GM13977 (cell line): ENCODE data around the gene MIF.

Experiments used
- DNase-seq: peaks from one replicate; pipeline ENCODE4 v3.0.0; 2012; ENCODE audit warnings: low spot score
- in situ Hi-C: fragments of 300-500 bp; cut with MboI; formaldehyde crosslinking; loops from one replicate; pipeline ENCODE4 v1.12.0; 2022; ENCODE audit warnings: low sequenced_read_pairs, low pct_unique_long_range_greater_than_20kb, mixed read lengths, inconsistent platforms; ENCODE audit not compliant: unreplicated experiment
- TF ChIP-seq, protein P1 (sequence below): IDR thresholded peaks from 2 replicates; pipeline ENCODE4 v1.5.1; 2012; ENCODE audit warnings: mild to moderate bottlenecking, control low read depth; ENCODE audit not compliant: insufficient read depth; ENCODE audit errors: extremely low read depth, missing control alignments

The MIF gene

DNA sequence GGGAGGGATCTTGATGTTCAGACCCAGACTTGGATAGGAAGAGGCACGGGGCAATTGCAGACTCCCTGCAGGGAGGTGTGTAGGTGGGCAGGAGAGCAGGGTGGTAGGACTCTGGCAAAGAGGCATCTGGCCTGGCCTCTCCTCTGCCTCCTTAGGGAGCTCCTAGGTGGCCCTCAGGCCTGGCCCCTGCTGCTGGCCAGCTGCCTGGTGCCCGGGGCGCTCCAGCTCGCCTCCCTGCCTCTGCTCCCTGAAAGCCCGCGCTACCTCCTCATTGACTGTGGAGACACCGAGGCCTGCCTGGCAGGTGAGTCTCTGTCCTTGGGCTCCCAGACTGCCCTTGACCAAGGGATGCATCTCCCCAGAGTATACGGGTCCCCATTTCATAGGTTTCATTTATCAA is 16.6 kb upstream of the MIF start:
- TF ChIP-seq, protein P1, sequence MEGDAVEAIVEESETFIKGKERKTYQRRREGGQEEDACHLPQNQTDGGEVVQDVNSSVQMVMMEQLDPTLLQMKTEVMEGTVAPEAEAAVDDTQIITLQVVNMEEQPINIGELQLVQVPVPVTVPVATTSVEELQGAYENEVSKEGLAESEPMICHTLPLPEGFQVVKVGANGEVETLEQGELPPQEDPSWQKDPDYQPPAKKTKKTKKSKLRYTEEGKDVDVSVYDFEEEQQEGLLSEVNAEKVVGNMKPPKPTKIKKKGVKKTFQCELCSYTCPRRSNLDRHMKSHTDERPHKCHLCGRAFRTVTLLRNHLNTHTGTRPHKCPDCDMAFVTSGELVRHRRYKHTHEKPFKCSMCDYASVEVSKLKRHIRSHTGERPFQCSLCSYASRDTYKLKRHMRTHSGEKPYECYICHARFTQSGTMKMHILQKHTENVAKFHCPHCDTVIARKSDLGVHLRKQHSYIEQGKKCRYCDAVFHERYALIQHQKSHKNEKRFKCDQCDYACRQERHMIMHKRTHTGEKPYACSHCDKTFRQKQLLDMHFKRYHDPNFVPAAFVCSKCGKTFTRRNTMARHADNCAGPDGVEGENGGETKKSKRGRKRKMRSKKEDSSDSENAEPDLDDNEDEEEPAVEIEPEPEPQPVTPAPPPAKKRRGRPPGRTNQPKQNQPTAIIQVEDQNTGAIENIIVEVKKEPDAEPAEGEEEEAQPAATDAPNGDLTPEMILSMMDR = no peak
- in situ Hi-C loops = no loop called here
- DNase-seq = no peak

DNA sequence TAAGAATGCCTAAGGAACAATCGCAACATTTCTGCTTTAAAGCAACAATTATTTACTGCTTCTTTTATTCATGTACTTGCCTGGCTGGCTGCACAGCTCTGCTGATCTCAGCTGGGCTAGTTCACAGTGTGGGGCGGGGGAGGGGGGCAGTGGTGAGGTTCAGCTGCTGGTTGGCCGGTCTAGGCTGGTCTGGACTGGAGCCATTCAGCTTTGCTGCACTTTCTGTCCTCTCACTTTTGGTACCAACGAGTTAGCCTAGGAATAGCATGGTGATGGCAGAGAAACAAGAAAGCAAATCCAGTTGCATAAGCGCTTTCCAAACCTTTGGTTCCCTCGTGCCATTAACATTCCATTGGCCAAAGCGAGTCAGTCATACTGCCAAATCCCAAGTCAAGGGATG is 16.0 kb upstream of the MIF start:
- in situ Hi-C loops = no loop called here
- no peak for DNase-seq

DNA sequence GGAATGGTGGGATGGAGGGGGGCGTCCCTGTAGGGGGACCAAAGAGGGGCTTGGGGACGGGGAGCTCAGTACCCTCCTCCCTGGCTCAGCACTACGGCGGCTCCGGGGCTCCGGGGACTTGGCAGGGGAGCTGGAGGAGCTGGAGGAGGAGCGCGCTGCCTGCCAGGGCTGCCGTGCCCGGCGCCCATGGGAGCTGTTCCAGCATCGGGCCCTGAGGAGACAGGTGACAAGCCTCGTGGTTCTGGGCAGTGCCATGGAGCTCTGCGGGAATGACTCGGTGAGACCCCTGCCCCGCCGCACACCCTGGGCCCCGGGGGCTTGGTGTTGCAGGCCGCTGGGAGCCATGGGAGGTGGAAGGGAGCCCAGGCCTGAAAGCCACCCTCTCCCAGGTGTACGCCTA is 11.8 kb upstream of the MIF start:
- in situ Hi-C loops = no loop called here
- TF ChIP-seq, protein P1 = no peak

More for the DNA sequence above, 16.0 kb upstream of the MIF start:
- TF ChIP-seq, protein P1 = no peak

DNA sequence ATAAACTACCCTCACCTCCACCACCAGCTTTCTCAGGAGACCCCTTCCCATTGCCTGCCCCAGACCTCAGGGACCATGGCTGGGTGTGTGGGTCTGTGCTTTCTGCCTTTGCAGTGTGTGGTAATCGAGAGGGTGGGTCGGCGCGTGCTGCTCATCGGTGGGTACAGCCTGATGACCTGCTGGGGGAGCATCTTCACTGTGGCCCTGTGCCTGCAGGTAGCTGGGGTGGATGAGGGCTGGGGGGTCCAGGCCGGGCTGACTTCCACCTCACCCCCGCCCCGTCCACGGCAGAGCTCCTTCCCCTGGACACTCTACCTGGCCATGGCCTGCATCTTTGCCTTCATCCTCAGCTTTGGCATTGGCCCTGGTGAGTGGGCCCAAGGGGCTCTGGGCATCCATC is 10.5 kb upstream of the MIF start:
- in situ Hi-C loops = no loop called here
- no peak for DNase-seq
- TF ChIP-seq, protein P1 = no peak

More for the DNA sequence above, 11.8 kb upstream of the MIF start:
- DNase-seq = no peak

DNA sequence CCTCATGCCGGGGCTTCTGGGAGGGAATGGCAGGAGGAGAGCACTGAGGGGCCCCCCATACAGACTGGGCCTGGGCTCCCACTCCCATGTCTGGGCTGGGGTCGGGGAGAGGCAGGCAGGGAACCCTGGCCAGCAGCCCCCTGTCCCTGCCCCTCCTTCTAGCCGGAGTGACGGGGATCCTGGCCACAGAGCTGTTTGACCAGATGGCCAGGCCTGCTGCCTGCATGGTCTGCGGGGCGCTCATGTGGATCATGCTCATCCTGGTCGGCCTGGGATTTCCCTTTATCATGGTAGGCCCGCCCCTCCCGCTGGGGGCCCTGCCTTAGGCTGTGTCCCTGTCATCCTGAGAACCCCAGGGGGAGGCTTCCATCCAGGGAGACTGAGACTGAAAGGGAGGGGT is 10.0 kb upstream of the MIF start:
- in situ Hi-C loops = no loop called here
- DNase-seq = no peak
- TF ChIP-seq, protein P1 = no peak

DNA sequence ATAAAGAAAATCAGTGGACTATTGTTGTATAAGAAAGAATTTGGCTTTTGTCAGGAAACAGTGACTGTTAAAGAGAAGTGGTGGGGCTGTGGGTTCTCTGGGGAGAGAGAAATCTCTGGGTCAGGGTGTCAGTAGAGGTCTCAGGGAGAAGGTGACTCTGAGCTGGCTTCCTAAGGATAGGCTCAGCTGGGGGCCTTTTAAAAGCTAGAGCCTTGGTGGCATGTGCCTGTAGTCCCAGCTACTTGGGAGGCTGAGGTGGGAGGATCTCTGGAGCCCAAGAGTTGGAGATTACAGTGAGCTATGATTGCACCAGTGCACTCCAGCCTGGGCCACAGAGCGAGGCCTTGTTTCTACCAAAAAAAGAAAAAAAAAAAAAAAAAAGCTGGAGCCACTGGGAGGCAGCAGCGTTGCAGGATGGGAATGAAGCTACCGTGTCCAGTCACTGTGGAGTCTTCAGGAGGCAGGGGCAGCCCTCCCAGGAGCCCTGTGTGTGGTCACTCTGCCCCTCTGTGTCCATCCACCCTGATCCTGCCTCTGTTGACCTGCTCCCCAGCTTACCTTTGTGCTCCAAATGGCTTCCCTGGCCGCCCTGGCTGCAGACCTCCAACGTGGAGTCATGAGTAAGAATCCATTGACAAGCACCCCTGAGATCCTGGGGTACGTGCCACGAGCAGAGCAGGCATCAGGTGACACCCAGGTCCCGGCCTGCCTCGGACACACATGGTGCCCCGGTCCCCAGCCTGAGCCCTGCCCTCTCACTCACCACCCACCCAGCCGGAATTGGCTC is 5.4 kb upstream of the MIF start:
- DNase-seq = no peak
- in situ Hi-C loops = no loop called here
- TF ChIP-seq, protein P1 = no peak
